SK-N-SH (cell line): Measurements from ENCODE around the gene ETV6.

Experiments
- CTCF ChIP-seq: fragments of 200-600 bp; sonication (generic); IDR thresholded peaks from 2 replicates; pipeline ENCODE4 v1.6.1; 2017; ENCODE audit warnings: antibody characterized with exemption, mild to moderate bottlenecking, moderate library complexity
- EZH2phosphoT487 ChIP-seq: fragments of 200-600 bp; sonication (generic); IDR thresholded peaks from 2 replicates; pipeline ENCODE4 v1.6.1; 2017; ENCODE audit warnings: low read depth, mixed run types, mild to moderate bottlenecking, antibody characterized with exemption, moderate library complexity, borderline replicate concordance
- JUND ChIP-seq: IDR thresholded peaks from 2 replicates; pipeline ENCODE4 v1.4.0; 2012
- POLR2AphosphoS5 ChIP-seq: IDR thresholded peaks from 2 replicates; pipeline ENCODE4 v1.6.1; 2012; ENCODE audit warnings: low read depth, low read length
- RCOR1 ChIP-seq: fragments of 150-350 bp; IDR thresholded peaks from 2 replicates; pipeline ENCODE4 v1.6.1; 2017; ENCODE audit warnings: antibody characterized with exemption, low read length
- REST ChIP-seq: IDR thresholded peaks from 2 replicates; pipeline ENCODE4 v1.6.1; 2012; ENCODE audit warnings: mild to moderate bottlenecking, low read depth, low read length, moderate library complexity
- SMC3 ChIP-seq: IDR thresholded peaks from 2 replicates; pipeline ENCODE4 v1.6.1; 2012; ENCODE audit warnings: low read depth, low read length, improper control_type of control experiment
- TAF1 ChIP-seq: IDR thresholded peaks from 2 replicates; pipeline ENCODE4 v1.6.1; 2012; ENCODE audit warnings: low read depth, mild to moderate bottlenecking, low read length, moderate library complexity, borderline replicate concordance
- USF2 ChIP-seq: fragments of 150-350 bp; IDR thresholded peaks from 2 replicates; pipeline ENCODE4 v1.6.1; 2017; ENCODE audit warnings: antibody characterized with exemption, low read length, low read depth, borderline replicate concordance

GRCh38 chr12:11773889-11774677 is 124.6 kb downstream of the ETV6 start:
- TF ChIP-seq USF2 (no peak), CTCF (no peak), RCOR1 (no peak), TAF1 (no peak), JUND (no peak), SMC3 (no peak), REST (no peak), EZH2phosphoT487 (no peak), POLR2AphosphoS5 (no peak)
